K562 (cell line): ENCODE measurements around the gene MRPL52. TPM values are rescaled to one million over a fixed set of nuclear protein-coding genes. Genes with fewer than 3 reads are reported as not detected.

Source experiments
- ARID1B ChIP-seq: fragments of 450-650 bp; IDR thresholded peaks from 2 replicates; pipeline ENCODE4 v1.6.1; 2016; ENCODE audit warnings: antibody characterized with exemption, mild to moderate bottlenecking, inconsistent platforms
- DACH1 ChIP-seq: fragments of 450-650 bp; IDR thresholded peaks from 2 replicates; pipeline ENCODE4 v1.6.1; 2018; ENCODE audit not compliant: partially characterized antibody
- E2F3 ChIP-seq: fragments of 250-450 bp; sonication (Bioruptor Pico); IDR thresholded peaks from 2 replicates; pipeline ENCODE4 v1.4.0; 2020; ENCODE audit warnings: mild to moderate bottlenecking
- ELF4 ChIP-seq: fragments of 450-650 bp; formaldehyde crosslinking; IDR thresholded peaks from 2 replicates; pipeline ENCODE4 v1.4.0; 2022; ENCODE audit warnings: missing genetic modification characterization
- KLF10 ChIP-seq: fragments of 250-450 bp; sonication (Bioruptor Pico); IDR thresholded peaks from 2 replicates; pipeline ENCODE4 v1.6.1; 2021; ENCODE audit warnings: matching md5 sums
- MYBL2 ChIP-seq, 2 experiments: fragments of 450-650 bp in 1 of 2; sonication (generic) in 1 of 2; formaldehyde crosslinking in 1 of 2; IDR thresholded peaks; 2 replicates each; pipeline versions ENCODE4 v1.6.1 to v1.8.1; 2017 to 2022; ENCODE audit warnings: borderline replicate concordance in 1 of 2, inconsistent platforms in 1 of 2, low read depth in 1 of 2, mild to moderate bottlenecking in 1 of 2, missing genetic modification reagents in 1 of 2, moderate library complexity in 1 of 2
- NCOA6 ChIP-seq: fragments of 450-650 bp; IDR thresholded peaks from 2 replicates; pipeline ENCODE4 v1.6.1; 2017; ENCODE audit warnings: mild to moderate bottlenecking
- NFE2L1 ChIP-seq: fragments of 450-650 bp; IDR thresholded peaks from 2 replicates; pipeline ENCODE4 v1.6.1; 2016; ENCODE audit warnings: missing genetic modification characterization, low read depth, mild to moderate bottlenecking, missing compliant biosample characterization, moderate library complexity, borderline replicate concordance
- PHF8 ChIP-seq: fragments of 200-600 bp; sonication (generic); IDR thresholded peaks from 2 replicates; pipeline ENCODE4 v1.6.1; 2012; ENCODE audit warnings: mixed run types, mild to moderate bottlenecking, inconsistent platforms, low read length, moderate library complexity, borderline replicate concordance
- STAT5B ChIP-seq: fragments of 250-450 bp; sonication (Bioruptor Pico); IDR thresholded peaks from 2 replicates; pipeline ENCODE4 v1.8.0; 2021; ENCODE audit warnings: mild to moderate bottlenecking, inconsistent platforms
- ZNF263 ChIP-seq: sonication (generic); formaldehyde crosslinking; IDR thresholded peaks from 2 replicates; pipeline ENCODE4 v1.8.0; 2022; ENCODE audit warnings: mild to moderate bottlenecking, missing genetic modification reagents, borderline replicate concordance
- polyA plus RNA-seq, 8 experiments: library from polyadenylated mRNA; depleted of rRNA in 4 of 8; stranded (reverse) in 5 of 8; unstranded in 3 of 8; fragments of >200 nt; fragmentation: Nextera tagmentation in 2 of 8; fragmentation: Illumina TruSeq in 1 of 8; extraction: Ambion mirVana in 2 of 8; extraction: Trizol in 1 of 8; gene quantifications; 2 replicates each; pipeline versions ENCODE4 v1.2.1 to v1.2.3, GENCODE V29; 2011 to 2014; ENCODE audit warnings: inconsistent platforms in 1 of 8, missing spikeins in 1 of 8
- total RNA-seq, 7 experiments: library from RNA; depleted of rRNA in 6 of 7; stranded (reverse); fragments of >200 nt in 6 of 7; fragmentation: Illumina TruSeq in 2 of 7; extraction: Trizol in 2 of 7; gene quantifications; 2 replicates each; pipeline versions ENCODE4 v1.2.1 to v1.2.3, GENCODE V29; 2011 to 2021; ENCODE audit warnings: low replicate concordance in 1 of 7
- TF ChIP-seq, protein P1 (sequence below): fragments of 250-450 bp; sonication (Bioruptor Pico); IDR thresholded peaks from 2 replicates; pipeline ENCODE4 v1.4.0; 2020; ENCODE audit warnings: mild to moderate bottlenecking, moderate library complexity
- TF ChIP-seq, protein P2 (sequence below): fragments of 450-650 bp; formaldehyde crosslinking; IDR thresholded peaks from 2 replicates; pipeline ENCODE4 v1.4.0; 2020; ENCODE audit warnings: mild to moderate bottlenecking, moderate library complexity
- TF ChIP-seq, protein P3 (sequence below): IDR thresholded peaks from 2 replicates; pipeline ENCODE4 v1.6.1; 2016; ENCODE audit warnings: missing genetic modification characterization, missing compliant biosample characterization
- TF ChIP-seq, protein P4 (sequence below), 2 experiments: fragments of 450-650 bp; IDR thresholded peaks; 2 replicates each; pipeline ENCODE4 v1.6.1; 2016
- TF ChIP-seq, protein P5 (sequence below): fragments of 450-650 bp; IDR thresholded peaks from 2 replicates; pipeline ENCODE4 v1.6.1; 2018; ENCODE audit warnings: mild to moderate bottlenecking, low read depth; ENCODE audit not compliant: partially characterized antibody
- TF ChIP-seq, protein P6 (sequence below): sonication (generic); formaldehyde crosslinking; IDR thresholded peaks from 2 replicates; pipeline ENCODE4 v1.8.1; 2023; ENCODE audit warnings: mild to moderate bottlenecking, missing genetic modification reagents

The MRPL52 gene
- total and polyA plus RNA-seq, 9 of the 15 experiments (the other 6 are each of a cell fraction or from before 2014, with no cell fraction given) = 56.5 to 213 (median 168) TPM

DNA sequence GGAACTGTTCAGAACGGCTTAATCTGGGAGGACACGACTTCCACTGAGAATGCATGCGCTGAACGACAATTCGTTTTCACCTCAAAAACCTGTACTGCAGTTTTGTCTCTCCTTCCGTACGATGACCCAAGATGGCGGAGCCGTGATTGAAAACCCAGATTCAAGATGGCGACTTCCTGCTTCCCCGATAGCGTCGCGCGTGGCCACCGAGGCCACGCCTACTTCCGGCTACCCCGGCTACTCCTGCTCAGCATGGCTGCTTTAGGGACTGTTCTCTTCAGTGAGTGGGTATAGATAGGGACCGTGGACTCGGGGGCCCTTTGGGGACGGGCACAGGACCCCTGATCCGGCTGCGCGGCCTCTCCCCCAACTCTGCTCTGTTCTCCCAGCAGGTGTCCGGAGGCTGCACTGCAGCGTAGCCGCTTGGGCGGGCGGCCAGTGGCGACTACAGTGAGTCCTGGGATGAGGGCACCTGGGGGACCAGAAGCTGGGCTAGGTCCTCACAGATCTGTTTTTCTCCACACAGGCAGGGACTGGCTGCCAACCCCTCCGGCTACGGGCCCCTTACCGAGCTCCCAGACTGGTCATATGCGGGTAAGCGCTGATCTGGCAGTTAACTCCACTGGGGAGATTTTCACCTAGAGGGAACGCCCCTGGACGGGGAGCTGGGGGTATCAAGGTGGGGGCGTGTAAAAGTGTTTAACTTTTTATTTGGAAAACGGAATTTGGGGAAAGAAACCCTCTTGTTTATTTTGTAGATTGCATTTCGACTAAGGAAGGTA lies at the start of gene MRPL52 (continued):
- TF ChIP-seq, protein P1, sequence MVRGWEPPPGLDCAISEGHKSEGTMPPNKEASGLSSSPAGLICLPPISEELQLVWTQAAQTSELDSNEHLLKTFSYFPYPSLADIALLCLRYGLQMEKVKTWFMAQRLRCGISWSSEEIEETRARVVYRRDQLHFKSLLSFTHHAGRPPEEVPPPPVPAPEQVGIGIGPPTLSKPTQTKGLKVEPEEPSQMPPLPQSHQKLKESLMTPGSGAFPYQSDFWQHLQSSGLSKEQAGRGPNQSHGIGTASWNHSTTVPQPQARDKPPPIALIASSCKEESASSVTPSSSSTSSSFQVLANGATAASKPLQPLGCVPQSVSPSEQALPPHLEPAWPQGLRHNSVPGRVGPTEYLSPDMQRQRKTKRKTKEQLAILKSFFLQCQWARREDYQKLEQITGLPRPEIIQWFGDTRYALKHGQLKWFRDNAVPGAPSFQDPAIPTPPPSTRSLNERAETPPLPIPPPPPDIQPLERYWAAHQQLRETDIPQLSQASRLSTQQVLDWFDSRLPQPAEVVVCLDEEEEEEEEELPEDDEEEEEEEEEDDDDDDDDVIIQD (CRISPR knock-in tag) = no peak
- TF ChIP-seq, protein P2, sequence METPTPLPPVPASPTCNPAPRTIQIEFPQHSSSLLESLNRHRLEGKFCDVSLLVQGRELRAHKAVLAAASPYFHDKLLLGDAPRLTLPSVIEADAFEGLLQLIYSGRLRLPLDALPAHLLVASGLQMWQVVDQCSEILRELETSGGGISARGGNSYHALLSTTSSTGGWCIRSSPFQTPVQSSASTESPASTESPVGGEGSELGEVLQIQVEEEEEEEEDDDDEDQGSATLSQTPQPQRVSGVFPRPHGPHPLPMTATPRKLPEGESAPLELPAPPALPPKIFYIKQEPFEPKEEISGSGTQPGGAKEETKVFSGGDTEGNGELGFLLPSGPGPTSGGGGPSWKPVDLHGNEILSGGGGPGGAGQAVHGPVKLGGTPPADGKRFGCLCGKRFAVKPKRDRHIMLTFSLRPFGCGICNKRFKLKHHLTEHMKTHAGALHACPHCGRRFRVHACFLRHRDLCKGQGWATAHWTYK = no peak
- TF ChIP-seq ELF4 = 0 out of 2 replicates have a peak, but pooled peaks have one; percentile 54
- TF ChIP-seq, protein P3, sequence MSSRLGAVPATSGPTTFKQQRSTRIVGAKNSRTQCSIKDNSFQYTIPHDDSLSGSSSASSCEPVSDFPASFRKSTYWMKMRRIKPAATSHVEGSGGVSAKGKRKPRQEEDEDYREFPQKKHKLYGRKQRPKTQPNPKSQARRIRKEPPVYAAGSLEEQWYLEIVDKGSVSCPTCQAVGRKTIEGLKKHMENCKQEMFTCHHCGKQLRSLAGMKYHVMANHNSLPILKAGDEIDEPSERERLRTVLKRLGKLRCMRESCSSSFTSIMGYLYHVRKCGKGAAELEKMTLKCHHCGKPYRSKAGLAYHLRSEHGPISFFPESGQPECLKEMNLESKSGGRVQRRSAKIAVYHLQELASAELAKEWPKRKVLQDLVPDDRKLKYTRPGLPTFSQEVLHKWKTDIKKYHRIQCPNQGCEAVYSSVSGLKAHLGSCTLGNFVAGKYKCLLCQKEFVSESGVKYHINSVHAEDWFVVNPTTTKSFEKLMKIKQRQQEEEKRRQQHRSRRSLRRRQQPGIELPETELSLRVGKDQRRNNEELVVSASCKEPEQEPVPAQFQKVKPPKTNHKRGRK (tag) = no peak
- no peak for TF ChIP-seq DACH1
- TF ChIP-seq E2F3 (CRISPR knock-in tag) = no peak
- TF ChIP-seq, protein P4, sequence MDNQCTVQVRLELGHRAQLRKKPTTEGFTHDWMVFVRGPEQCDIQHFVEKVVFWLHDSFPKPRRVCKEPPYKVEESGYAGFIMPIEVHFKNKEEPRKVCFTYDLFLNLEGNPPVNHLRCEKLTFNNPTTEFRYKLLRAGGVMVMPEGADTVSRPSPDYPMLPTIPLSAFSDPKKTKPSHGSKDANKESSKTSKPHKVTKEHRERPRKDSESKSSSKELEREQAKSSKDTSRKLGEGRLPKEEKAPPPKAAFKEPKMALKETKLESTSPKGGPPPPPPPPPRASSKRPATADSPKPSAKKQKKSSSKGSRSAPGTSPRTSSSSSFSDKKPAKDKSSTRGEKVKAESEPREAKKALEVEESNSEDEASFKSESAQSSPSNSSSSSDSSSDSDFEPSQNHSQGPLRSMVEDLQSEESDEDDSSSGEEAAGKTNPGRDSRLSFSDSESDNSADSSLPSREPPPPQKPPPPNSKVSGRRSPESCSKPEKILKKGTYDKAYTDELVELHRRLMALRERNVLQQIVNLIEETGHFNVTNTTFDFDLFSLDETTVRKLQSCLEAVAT (IDR thresholded peaks at IDR 0.05) = no peak
- no peak for TF ChIP-seq MYBL2 (IDR thresholded peaks at IDR 0.05; ENCODE audit: low read depth)
- no peak for TF ChIP-seq MYBL2 (CRISPR knock-in tag; IDR thresholded peaks at IDR 0.05; ENCODE audit: borderline replicate concordance)
- TF ChIP-seq NFE2L1 (tag) = no peak
- no peak for TF ChIP-seq KLF10 (CRISPR knock-in tag)
- TF ChIP-seq, protein P5, sequence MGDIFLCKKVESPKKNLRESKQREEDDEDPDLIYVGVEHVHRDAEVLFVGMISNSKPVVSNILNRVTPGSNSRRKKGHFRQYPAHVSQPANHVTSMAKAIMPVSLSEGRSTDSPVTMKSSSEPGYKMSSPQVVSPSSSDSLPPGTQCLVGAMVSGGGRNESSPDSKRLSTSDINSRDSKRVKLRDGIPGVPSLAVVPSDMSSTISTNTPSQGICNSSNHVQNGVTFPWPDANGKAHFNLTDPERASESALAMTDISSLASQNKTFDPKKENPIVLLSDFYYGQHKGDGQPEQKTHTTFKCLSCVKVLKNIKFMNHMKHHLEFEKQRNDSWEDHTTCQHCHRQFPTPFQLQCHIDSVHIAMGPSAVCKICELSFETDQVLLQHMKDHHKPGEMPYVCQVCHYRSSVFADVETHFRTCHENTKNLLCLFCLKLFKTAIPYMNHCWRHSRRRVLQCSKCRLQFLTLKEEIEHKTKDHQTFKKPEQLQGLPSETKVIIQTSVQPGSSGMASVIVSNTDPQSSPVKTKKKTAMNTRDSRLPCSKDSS = no peak
- TF ChIP-seq ZNF263 (CRISPR knock-in tag) = no peak; the same call in 1 of the 2 replicates
- TF ChIP-seq, protein P6, sequence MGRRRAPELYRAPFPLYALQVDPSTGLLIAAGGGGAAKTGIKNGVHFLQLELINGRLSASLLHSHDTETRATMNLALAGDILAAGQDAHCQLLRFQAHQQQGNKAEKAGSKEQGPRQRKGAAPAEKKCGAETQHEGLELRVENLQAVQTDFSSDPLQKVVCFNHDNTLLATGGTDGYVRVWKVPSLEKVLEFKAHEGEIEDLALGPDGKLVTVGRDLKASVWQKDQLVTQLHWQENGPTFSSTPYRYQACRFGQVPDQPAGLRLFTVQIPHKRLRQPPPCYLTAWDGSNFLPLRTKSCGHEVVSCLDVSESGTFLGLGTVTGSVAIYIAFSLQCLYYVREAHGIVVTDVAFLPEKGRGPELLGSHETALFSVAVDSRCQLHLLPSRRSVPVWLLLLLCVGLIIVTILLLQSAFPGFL (CRISPR knock-in tag) = no peak
- TF ChIP-seq STAT5B (CRISPR knock-in tag) = no peak
- 0 out of 2 replicates have a peak, but pooled peaks have one; percentile 14 for TF ChIP-seq ARID1B
- TF ChIP-seq PHF8 = peak; percentile 96
- TF ChIP-seq NCOA6 = no peak
